Stimulated activated CD4-positive, alpha-beta T cell treated with anti-CD3 and anti-CD28 coated beads, Interleukin-1b, Interleukin-23, amount 100 ng/mL, for 24 hours (primary cell): ENCODE data around the gene ZNF234.
"Not testable (repeated sequence)": the region's sequence is repeated elsewhere in the genome, so short reads cannot be mapped to it uniquely, and the experiment has no call there.

Experiments
- DNase-seq, 4 experiments: peaks; one replicate each; pipeline ENCODE4 v3.0.0-alpha.2; 2020; ENCODE audit warnings: low read depth in 4 of 4, low spot score in 1 of 4

The ZNF234 gene

GRCh38 chr19:44180968-44181367, 39.6 kb downstream of the ZNF234 start:
- DNase-seq = no peak

GRCh38 chr19:44182145-44182544, 40.8 kb downstream of the ZNF234 start:
- DNase-seq = no peak

DNA sequence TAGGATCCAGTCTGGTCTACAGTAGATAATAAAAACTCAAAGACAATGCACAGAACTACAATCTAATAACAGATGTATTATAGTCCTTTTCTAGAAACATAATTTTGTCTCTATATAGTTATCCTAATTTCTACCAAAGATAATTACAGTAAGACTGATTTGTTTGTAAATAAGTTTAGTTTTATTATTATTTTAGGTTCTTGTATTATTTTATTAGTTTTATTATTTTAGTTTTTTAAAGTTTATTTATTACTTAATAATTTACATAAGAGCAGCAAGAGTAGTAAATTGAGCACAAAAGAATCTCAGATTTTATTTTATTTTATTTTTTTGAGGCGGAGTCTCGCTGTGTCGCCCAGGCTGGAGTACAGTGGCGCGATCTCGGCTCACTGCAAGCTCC, 48.7 kb downstream of the ZNF234 start:
- DNase-seq = no peak

- DNase-seq = no peak
These were observed 50.8 kb downstream of the ZNF234 start for GRCh38 chr19:44192127-44192526.

GRCh38 chr19:44196772-44197171, 55.4 kb downstream of the ZNF234 start:
- no peak for DNase-seq

GRCh38 chr19:44202470-44202869, 61.1 kb downstream of the ZNF234 start:
- no peak for DNase-seq

DNA sequence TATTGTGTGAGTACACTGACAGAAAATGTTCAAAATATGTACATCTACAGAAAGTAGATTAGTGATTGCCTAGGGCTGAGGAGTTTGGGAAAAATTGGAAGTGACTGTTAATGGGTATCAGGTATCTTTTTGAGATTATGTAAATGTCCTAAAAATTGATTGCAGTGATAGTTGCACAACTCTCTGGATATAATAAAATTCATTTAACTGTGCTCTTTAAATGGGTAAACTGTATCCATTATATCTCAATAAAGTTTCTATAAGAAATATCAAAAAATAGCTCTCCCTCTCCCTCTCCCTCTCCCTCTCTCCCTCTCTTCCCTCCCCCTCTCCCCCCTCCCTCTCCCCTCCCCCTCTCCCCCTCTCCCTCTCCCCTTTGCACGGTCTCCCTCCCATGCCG, 61.6 kb downstream of the ZNF234 start:
- DNase-seq = no peak

GRCh38 chr19:44203877-44204276, 62.5 kb downstream of the ZNF234 start:
- DNase-seq = not testable (repeated sequence)

DNA sequence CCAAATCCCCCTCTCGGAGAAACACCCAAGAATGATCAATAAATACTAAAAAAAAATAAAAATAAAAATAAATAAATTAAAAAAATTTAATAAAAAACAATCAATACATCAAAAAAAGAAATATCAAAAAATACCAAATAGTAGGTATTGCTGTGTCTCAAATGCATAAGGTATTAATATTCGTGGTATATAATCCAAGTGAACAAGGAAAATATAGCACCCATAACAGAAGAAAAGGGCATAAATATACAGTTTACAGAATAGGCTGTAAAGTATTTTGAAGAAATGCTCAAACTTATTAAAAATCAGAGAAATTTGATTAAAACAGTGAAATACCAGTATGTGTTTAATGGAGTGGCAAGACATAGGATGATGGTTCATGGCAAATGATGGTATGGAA, 63.4 kb downstream of the ZNF234 start:
- DNase-seq = no peak

DNA sequence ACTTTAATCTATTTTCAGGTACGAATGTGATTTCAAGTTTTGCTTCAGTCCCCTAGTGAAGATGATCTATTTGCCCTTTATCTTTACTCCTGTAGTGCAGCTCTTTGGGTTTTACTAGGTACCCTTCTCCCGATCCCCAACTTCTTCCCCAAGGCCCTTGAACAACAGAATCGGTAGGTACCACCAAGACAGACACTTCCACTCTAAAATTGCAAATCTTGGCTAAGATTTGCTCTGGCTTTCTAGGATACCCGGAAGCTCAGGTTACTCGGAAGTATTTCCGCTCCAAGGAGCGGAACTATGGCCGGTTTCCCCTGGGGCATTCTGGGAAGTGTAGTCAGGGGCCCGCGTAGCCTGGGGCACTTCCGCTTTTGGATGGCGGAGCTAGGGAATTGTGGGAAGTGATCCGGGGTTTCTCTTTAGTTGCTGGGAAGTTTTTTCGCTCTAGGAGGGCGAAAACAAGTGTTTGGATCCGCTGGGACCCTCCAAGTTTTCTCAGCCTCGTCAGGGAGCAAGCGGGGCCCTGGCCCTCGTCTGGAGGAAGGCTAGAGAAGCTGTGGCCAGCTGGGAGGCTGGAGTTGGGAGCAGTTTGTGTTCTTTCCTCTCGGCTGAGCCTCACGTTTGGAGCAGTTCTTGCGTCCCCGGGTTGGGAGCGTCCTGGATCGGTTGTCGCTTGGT, 65.9 kb downstream of the ZNF234 start:
- peak; percentile 54 to 67 (median 61) for DNase-seq
